Esophagus muscularis mucosa (tissue), 4 donors: Measurements from ENCODE around the gene ABCB8.

Experiments used
- EP300 ChIP-seq: sonication (generic); formaldehyde crosslinking; IDR thresholded peaks from one replicate; pipeline ENCODE4 v1.6.1; 2017; ENCODE audit warnings: antibody characterized with exemption
- POLR2A ChIP-seq: fragments of 450-650 bp; IDR thresholded peaks from one replicate; pipeline ENCODE4 v1.6.1; 2017; ENCODE audit warnings: antibody characterized with exemption, moderate library complexity, mild to moderate bottlenecking, low read depth
- TF ChIP-seq, protein P1 (sequence below), 3 experiments: fragments of 200-600 bp in 2 of 3; fragments of 450-650 bp in 1 of 3; sonication (generic) in 2 of 3; IDR thresholded peaks; one replicate each; pipeline ENCODE4 v1.5.1; 2017 to 2019; ENCODE audit warnings: antibody characterized with exemption in 3 of 3, mild to moderate bottlenecking in 2 of 3, moderate library complexity in 1 of 3

DNA sequence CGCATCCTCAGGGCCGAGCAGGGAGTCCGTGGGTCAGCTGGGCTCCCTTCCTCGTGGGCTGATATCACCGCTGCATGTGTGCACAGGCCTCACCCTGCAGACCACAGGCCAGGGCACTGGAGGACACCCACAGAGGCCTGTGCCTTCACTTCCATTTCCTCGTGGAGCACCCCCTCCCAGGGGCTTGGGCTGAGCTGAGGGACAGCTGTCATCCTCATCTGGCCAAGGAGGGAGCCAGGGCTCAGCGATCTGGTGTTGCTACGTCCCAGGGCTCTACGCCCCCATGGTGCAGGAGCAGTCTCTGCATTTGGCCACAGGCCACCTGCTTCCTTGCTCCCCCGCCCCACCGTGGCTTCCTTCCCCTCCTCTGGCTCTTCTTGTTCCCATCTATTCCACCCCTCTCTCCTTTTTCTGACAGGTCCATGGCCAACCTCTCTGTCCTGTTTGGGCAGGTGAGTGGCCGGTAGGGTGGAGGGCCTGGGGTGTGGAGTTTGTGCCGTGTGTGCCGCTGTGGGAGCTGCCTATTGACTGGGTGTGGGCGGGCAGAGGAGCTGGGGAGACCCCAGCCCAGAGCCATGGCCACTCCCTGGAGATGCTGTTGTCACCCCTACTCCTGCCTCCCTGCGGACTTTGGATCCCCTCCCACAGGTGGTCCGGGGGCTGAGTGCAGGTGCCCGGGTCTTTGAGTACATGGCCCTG lies 11.7 kb downstream of the ABCB8 start:
- TF ChIP-seq, protein P1, sequence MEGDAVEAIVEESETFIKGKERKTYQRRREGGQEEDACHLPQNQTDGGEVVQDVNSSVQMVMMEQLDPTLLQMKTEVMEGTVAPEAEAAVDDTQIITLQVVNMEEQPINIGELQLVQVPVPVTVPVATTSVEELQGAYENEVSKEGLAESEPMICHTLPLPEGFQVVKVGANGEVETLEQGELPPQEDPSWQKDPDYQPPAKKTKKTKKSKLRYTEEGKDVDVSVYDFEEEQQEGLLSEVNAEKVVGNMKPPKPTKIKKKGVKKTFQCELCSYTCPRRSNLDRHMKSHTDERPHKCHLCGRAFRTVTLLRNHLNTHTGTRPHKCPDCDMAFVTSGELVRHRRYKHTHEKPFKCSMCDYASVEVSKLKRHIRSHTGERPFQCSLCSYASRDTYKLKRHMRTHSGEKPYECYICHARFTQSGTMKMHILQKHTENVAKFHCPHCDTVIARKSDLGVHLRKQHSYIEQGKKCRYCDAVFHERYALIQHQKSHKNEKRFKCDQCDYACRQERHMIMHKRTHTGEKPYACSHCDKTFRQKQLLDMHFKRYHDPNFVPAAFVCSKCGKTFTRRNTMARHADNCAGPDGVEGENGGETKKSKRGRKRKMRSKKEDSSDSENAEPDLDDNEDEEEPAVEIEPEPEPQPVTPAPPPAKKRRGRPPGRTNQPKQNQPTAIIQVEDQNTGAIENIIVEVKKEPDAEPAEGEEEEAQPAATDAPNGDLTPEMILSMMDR (IDR thresholded peaks at IDR 0.05): no peak
- no peak for TF ChIP-seq EP300
- TF ChIP-seq POLR2A: no peak
